GM18519 (cell line): ENCODE results near the gene UGGT2.
"Not testable (repeated sequence)": the region's sequence is repeated elsewhere in the genome, so short reads cannot be mapped to it uniquely, and the experiment has no call there.

Experiments
- ATAC-seq: cut with Tn5 transposase; IDR thresholded peaks from one replicate; pipeline ENCODE4 v1.9.1; 2021; ENCODE audit warnings: mild to moderate bottlenecking, moderate library complexity; ENCODE audit not compliant: unreplicated experiment, low FRiP score

UGGT2 gene

GRCh38 chr13:95903569-95903968 is 149.6 kb downstream of the UGGT2 start:
- ATAC-seq, result no peak

GRCh38 chr13:95902741-95903140 is 150.5 kb downstream of the UGGT2 start:
- no peak for ATAC-seq

GRCh38 chr13:95898256-95898655 is 154.9 kb downstream of the UGGT2 start:
- no peak for ATAC-seq

GRCh38 chr13:95896301-95896700 is 156.9 kb downstream of the UGGT2 start:
- ATAC-seq, result no peak

GRCh38 chr13:95893861-95894260 is 159.3 kb downstream of the UGGT2 start:
- ATAC-seq, result no peak

- no peak for ATAC-seq
Measured at GRCh38 chr13:95882121-95882520, 171.1 kb downstream of the UGGT2 start.

GRCh38 chr13:95880331-95880730 is 172.9 kb downstream of the UGGT2 start:
- ATAC-seq, result no peak

- ATAC-seq, result no peak
Measured at GRCh38 chr13:95874286-95874685, 178.9 kb downstream of the UGGT2 start.

GRCh38 chr13:95870421-95870820 is 182.8 kb downstream of the UGGT2 start:
- no peak for ATAC-seq

GRCh38 chr13:95865080-95865615 is 188.1 kb downstream of the UGGT2 start:
- ATAC-seq, result no peak

- ATAC-seq, result no peak
Measured at GRCh38 chr13:95862408-95862807, 190.8 kb downstream of the UGGT2 start.

- ATAC-seq, result no peak
Measured at GRCh38 chr13:95861296-95861695, 191.9 kb downstream of the UGGT2 start.

- no peak for ATAC-seq
Measured at GRCh38 chr13:95858286-95859075, 194.7 kb downstream of the UGGT2 start.

- ATAC-seq, result not testable (repeated sequence)
Measured at GRCh38 chr13:95845656-95846055, 207.5 kb downstream of the UGGT2 start.

GRCh38 chr13:95842898-95843297 is 210.3 kb downstream of the UGGT2 start:
- no peak for ATAC-seq

GRCh38 chr13:95841894-95842293 is 211.3 kb downstream of the UGGT2 start:
- no peak for ATAC-seq

- peak; percentile 57 for ATAC-seq
Measured at GRCh38 chr13:95834134-95834765, 219.0 kb downstream of the UGGT2 start.

GRCh38 chr13:95833719-95834118 is 219.5 kb downstream of the UGGT2 start:
- no peak for ATAC-seq

GRCh38 chr13:95833126-95833525 is 220.1 kb downstream of the UGGT2 start:
- ATAC-seq, result no peak

GRCh38 chr13:95822303-95822702 is 230.9 kb downstream of the UGGT2 start:
- no peak for ATAC-seq

GRCh38 chr13:95814495-95814894 is 238.7 kb downstream of the UGGT2 start:
- ATAC-seq, result no peak

- no peak for ATAC-seq
Measured at GRCh38 chr13:95813139-95813538, 240.1 kb downstream of the UGGT2 start.
